ENCODE measurements around the gene ALKBH3.

ALKBH3 gene

DNA sequence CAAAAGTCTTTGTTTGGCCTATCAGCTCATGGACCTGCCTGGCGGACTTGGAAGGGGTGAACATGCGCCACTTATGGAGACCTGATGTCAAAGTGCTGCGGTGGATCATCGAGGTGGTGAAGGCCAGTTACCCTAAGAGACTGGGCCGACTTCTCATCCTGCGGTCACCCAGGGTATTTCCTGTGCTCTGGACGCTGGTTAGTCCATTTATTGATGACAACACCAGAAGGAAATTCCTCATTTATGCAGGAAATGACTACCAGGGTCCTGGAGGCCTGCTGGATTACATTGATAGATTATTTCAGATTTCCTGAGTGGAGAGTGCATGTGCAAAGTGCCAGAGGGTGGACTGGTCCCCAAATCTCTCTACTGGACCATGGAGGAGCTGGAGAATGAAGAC is 17.9 kb downstream of the ALKBH3 start:
- DNase-seq: no peak

- no peak for DNase-seq
Observed at GRCh38 chr11:43899094-43899493, 18.5 kb downstream of the ALKBH3 start.

GRCh38 chr11:43901551-43901950 is 20.9 kb downstream of the ALKBH3 start:
- DNase-seq: no peak

GRCh38 chr11:43903078-43903477 is 22.4 kb downstream of the ALKBH3 start:
- no peak for DNase-seq

DNA sequence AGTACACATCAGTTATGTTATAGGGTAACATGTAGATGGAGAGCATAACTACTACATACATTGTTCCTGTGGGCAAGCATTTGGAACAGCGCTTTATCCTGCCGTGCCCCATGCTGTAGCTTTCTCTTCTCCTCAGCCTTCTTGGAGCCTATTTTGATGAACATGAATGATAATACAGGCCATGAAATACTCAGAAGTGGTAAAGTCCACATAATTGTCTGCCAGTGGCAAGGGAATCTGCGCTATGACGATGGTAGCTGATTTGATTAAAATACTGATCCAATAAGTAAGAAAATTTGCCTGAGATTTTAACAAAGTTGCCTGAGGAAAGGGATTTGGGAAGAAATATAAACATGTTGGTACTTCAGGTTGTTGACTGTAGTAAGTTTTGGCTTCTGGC is 23.3 kb downstream of the ALKBH3 start:
- no peak for DNase-seq

DNA sequence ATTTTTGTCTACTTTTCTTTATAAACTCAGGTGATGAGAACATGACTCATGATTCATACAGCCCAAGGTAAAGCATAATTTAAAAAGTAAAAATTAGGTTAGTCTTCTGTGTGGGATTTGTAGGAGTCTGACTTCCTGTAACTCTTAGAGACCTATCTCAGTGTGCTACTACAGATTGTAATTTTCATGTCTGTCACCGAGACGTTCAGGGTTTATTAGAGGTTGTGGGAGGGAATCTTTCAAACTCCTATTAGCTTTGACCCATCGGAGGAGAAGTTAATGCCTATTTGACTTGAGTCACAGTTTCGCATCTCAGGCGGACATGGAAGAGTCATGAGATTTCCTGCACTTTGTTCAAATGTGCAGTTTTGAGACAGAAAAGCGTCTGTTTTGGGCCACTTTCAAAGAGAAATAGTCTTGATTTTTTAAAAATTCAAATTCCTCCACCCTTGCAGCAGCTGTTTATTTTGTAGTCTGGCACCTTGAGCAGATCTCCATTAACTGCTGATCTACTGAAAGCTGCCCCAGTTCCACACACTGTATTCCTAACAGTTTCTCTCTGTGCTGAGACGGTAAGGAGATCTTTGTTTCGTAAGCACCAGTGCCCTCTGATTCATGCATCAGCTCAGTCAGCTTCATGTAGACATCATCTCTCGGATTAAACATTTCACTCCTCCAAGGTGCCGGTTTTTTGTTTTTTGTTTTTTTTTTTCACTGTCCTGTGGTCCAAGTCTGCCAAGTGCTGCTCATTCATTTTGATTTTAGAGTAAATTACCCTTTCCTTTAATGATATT is 24.3 kb downstream of the ALKBH3 start:
- no peak for DNase-seq

- DNase-seq: peak; percentile 33
Observed at GRCh38 chr11:43905813-43906241, 25.2 kb downstream of the ALKBH3 start.

DNA sequence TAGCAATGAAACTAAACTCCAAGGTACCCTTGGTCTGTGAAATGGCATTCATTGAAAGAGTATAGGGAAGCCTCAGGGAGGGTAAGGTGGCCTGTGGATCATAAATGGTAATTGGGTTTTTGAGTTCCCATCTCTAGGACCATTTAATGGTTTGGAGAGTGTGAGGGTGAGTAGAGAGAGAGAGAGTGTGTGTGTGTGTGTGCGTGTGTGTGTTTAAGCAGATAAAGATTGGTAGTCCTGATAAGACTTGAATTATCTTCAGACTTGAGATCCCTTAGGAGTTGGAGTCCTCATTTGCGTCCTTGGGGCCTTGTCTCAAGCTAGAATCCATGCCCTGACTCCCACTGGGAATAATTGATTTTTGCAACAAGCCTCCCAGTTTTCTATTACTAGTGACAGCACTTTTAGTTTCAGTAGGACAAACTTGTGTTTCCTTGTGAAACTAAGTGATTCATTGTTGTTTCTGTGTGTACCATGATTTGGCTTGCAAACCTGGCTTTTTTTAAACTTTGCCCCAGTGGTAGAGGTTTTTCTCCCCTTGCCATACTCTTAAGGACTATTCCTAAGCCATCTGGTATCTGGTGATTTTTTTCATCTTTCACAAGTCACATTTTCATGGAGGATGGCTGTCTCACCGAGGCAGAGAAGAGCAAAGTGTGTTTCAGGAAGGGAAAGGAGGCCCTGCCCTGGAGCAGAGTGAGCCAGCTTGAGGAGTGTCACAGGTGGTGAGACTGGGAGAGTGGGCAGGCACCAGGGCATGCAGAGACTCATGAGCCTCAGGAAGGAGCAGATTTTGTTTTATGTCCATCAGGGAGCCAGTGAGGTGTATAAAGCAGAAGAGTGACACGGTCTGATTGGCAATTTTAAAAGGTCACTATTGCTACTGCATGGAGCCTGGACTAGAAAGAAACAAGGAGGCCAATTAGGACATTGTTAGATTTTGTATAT is 26.7 kb downstream of the ALKBH3 start:
- DNase-seq: no peak

- DNase-seq: no peak
Observed at GRCh38 chr11:43908191-43908590, 27.6 kb downstream of the ALKBH3 start.

DNA sequence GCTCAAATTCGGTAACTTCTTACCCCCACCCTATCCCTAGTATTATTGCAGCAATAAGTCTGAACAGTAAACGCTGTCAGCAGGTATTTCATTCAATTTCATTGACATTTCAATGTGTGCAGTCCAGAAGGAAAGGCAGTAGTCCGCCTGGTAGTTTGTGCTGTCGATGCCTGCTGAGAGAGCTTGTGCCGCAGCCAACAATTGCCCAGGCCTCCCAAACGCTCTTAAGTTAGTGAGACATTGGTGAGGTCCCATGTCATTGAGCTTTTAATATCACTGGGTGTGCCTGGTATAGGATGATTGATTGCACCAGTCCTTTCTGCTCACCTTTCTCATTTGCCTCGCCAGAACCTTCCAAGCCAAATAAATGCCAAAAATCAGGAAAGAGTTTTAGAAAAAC is 28.1 kb downstream of the ALKBH3 start:
- no peak for DNase-seq

DNA sequence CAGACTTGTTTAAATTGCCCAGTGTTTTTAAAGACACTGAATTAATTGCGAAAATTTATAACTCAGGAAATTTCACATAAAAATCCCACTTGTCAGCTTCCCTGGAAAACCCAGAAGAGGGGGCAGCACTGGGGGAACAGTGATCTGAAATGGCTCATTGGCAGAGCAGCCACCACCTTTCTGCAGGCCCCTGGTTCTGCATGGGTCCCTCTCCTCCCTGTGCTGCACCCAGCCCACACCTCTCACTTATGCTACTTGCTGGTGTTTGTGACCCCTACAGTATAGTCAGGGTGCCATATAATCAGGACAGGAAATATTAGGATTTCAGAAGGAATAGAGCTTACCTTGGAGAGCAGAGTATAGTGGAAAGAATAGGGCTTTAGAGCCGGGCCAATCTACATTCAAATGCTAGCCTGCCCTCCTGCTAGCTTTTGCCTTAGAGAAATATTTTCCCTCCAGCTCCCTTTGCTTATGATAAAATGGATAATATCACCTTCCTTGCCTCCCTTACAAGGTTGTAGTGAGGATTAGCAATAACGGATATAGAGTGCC is 33.3 kb downstream of the ALKBH3 start:
- DNase-seq: no peak

- DNase-seq: no peak
Observed at GRCh38 chr11:43914466-43914865, 33.8 kb downstream of the ALKBH3 start.

DNA sequence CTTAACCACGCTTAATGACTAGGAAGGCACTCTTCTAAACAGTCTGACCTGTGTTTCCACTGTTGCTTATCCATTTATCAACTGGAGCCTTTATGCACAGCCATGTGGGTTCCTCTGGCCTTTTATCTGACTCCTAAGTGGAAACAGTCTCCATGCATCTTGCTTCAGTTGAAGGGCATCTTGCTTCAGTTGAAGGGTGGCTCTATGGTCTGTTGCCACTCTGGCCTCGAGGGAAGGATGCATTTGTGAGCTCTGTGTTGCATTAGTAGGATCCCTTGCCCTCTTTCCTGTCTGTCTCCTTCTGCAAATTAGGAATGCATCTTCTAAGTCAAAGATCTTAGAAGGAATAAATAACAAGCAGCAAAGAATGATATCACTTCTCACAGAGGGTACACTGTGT is 36.0 kb downstream of the ALKBH3 start:
- DNase-seq: no peak

GRCh38 chr11:43917851-43918250 is 37.2 kb downstream of the ALKBH3 start:
- DNase-seq: no peak

DNA sequence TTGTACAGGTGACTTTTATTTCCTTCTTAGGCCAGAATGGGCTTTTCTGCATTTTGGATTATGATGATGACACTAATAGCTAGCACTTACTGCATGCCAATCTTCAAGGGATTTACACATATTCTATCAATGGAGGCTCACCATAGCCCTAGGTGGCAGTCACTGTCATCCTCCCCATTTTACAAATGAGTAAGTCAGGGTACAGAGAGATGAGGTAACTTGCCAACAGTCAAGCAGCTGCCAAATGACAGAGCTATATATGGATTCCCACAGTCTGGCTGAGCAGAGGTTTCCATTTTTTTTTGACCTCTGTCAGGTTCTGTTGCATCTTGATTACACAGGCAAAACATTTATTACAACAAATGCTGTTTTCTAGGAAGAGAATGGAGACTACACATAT is 38.0 kb downstream of the ALKBH3 start:
- no peak for DNase-seq

GRCh38 chr11:43919852-43920597 is 39.4 kb downstream of the ALKBH3 start:
- DNase-seq: no peak

- no peak for DNase-seq
Observed at GRCh38 chr11:43920598-43921419, 40.2 kb downstream of the ALKBH3 start.

DNA sequence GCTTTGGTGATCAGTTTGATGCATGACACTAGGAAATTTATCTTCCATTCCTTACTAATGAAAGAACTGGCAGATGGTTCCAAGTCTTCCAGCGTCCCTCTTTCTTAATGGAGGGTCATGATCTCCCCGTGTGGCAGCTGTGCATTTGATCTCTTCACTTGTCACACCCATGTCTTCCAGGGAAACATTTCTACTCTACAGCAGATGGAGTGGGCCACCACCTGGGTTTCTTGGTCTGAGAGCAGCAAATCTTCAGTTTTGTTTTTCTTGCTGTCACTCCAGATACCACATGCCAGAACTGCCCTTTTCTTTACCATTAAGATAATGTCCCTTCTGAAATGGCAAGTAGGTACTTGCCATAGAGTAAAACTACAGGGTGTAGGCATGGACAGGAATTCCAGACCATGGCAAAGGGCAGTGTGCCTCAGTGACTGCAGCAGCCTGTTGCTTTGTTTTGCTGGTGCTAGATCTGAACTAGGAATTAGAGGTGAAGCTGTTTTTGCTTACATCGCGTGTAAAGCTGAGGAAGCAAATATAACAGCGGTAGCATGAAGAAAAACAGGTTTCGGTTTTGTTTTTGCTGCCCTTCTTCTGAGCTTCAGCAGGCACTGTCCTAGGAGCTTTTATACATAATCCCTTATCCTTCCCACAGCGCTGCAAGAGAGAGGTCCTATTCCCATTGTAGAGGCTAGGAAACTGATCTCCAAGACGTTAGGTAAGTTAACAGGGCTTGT is 41.1 kb downstream of the ALKBH3 start:
- DNase-seq: no peak

DNA sequence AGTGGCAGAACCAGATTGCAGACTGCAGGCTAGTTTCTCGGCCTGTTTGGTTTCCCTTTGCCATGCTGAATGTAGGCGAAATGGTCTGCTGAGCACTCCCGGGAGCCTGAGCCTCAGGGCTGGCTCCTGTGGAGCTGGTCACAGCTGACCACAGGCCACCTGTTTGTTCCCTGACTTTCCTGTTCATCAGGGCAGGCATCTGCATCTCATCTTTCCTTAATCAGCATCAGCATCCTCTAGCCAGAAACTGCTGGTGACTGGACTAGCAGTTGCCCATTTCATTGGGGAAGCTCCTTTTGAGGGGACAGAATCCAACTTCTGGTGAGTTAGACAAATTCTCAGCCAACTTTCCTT is 41.6 kb downstream of the ALKBH3 start:
- DNase-seq: no peak

GRCh38 chr11:43922744-43923405 is 42.2 kb downstream of the ALKBH3 start:
- no peak for DNase-seq
